Suprapubic skin (tissue), 4 donors: Measurements from ENCODE around the gene RTL1. TPM values are rescaled to one million over a fixed set of nuclear protein-coding genes. Genes with fewer than 3 reads are reported as not detected.

Experiments used
- DNase-seq, 2 donors: peaks; one replicate each; pipeline ENCODE4 v3.0.0-alpha.2; 2019; ENCODE audit warnings: low spot score in 2 of 2
- H3K27ac ChIP-seq: fragments of 200-600 bp; sonication (generic); one replicate; pipeline ENCODE4 v1.5.1; 2019
- H3K27me3 ChIP-seq: fragments of 200-600 bp; sonication (generic); one replicate; pipeline ENCODE4 v1.5.1; 2019
- H3K36me3 ChIP-seq: fragments of 200-600 bp; sonication (generic); one replicate; pipeline ENCODE4 v1.5.1; 2019
- H3K4me1 ChIP-seq: fragments of 200-600 bp; sonication (generic); one replicate; pipeline ENCODE4 v1.5.1; 2019
- H3K4me3 ChIP-seq: fragments of 200-600 bp; sonication (generic); one replicate; pipeline ENCODE4 v1.5.1; 2019; ENCODE audit warnings: mild to moderate bottlenecking
- H3K9me3 ChIP-seq: fragments of 200-600 bp; sonication (generic); one replicate; pipeline ENCODE4 v1.5.1; 2019
- EP300 ChIP-seq: sonication (generic); formaldehyde crosslinking; IDR thresholded peaks from one replicate; pipeline ENCODE4 v1.6.1; 2017; ENCODE audit warnings: antibody characterized with exemption
- POLR2A ChIP-seq, 2 donors: fragments of 450-650 bp; IDR thresholded peaks; one replicate each; pipeline ENCODE4 v1.6.1; 2017; ENCODE audit warnings: antibody characterized with exemption in 2 of 2, mild to moderate bottlenecking in 2 of 2, moderate library complexity in 2 of 2
- POLR2AphosphoS5 ChIP-seq, 3 donors: sonication (generic); formaldehyde crosslinking; IDR thresholded peaks; one replicate each; pipeline ENCODE4 v1.6.1; 2017; ENCODE audit warnings: antibody characterized with exemption in 3 of 3
- WGBS: methylation state at CpG from one replicate; pipeline ENCODE4 v1.1.5; 2018; 5-methylcytosine and 5-hydroxymethylcytosine counted together
- total RNA-seq, 4 donors: library from RNA; depleted of rRNA; stranded (reverse); fragments of >200 nt; gene quantifications; one replicate each; pipeline ENCODE4 v1.1.0, GENCODE V29; 2016
- TF ChIP-seq, protein P1 (sequence below), 2 donors: fragments of 200-600 bp in 1 of 2; fragments of 450-650 bp in 1 of 2; sonication (generic) in 1 of 2; IDR thresholded peaks; one replicate each; pipeline ENCODE4 v1.5.1; 2016 to 2019; ENCODE audit warnings: antibody characterized with exemption in 2 of 2, mild to moderate bottlenecking in 1 of 2, moderate library complexity in 1 of 2

RTL1 gene
- total RNA-seq, 4 donors from 2014 or later, result not detected

DNA sequence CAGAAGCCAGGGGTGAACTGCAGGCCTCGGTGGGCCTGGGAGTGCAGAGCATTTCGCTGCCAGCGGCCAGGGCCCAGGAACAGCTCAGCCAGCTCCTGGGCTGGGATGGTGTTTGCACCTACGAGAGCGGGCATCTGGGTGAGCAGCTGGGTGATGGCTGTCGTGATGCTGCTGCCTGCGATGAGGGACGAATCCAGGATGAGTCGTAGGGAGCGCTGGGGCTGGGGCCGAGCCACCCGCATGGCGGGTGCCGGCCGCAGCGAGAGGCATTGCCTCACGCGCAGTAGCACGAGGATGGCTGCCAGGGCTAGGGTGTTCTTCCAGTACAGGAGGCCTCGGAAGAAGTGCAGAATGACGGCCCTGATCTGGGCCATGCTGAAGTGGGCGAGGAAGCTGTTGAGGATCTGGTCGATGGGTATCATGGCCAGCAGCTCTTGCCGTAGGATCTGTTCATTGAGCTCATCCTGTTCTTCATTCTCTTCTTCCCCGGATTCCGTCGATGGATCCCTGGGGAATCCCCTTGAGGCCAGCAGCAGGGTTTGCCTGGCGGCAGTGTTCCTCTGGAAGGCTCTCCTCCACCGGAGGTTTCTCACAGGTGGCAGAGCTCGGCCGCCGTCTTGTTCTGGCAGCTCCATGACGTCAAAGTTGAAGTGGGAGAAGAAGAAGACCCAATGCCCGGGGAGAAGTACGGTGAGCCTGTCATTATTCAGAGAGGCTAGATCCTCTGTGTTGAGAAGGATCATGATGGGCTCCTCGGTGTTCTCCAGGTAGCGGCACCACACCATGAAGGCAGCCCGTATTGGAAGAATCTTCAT lies 22.1 kb downstream of the RTL1 start:
- no peaks in the 10 kb centered on the region for H3K9me3 ChIP-seq
- H3K4me1 ChIP-seq, result no peaks in the 10 kb centered on the region
- no peaks in the 10 kb centered on the region for H3K36me3 ChIP-seq
- H3K4me3 ChIP-seq, result no peak overlapping the region
- WGBS, result 96% methylated on average over 38 of the region's 38 CpGs
- H3K27ac ChIP-seq, result no peak overlapping the region
- TF ChIP-seq, protein P1, sequence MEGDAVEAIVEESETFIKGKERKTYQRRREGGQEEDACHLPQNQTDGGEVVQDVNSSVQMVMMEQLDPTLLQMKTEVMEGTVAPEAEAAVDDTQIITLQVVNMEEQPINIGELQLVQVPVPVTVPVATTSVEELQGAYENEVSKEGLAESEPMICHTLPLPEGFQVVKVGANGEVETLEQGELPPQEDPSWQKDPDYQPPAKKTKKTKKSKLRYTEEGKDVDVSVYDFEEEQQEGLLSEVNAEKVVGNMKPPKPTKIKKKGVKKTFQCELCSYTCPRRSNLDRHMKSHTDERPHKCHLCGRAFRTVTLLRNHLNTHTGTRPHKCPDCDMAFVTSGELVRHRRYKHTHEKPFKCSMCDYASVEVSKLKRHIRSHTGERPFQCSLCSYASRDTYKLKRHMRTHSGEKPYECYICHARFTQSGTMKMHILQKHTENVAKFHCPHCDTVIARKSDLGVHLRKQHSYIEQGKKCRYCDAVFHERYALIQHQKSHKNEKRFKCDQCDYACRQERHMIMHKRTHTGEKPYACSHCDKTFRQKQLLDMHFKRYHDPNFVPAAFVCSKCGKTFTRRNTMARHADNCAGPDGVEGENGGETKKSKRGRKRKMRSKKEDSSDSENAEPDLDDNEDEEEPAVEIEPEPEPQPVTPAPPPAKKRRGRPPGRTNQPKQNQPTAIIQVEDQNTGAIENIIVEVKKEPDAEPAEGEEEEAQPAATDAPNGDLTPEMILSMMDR (IDR thresholded peaks at IDR 0.05), result no peak
- TF ChIP-seq POLR2AphosphoS5 (IDR thresholded peaks at IDR 0.05) (no peak), POLR2A (IDR thresholded peaks at IDR 0.05) (no peak), EP300 (no peak)
- peaks cover 7% of the 10 kb centered on the region for H3K27me3 ChIP-seq
- no peak for DNase-seq

GRCh38 chr14:100880271-100881101 lies 23.0 kb downstream of the RTL1 start:
- TF ChIP-seq, protein P1 (IDR thresholded peaks at IDR 0.05), result no peak
- TF ChIP-seq POLR2AphosphoS5 (IDR thresholded peaks at IDR 0.05), result no peak
- no peak for TF ChIP-seq EP300
- no peak for TF ChIP-seq POLR2A (IDR thresholded peaks at IDR 0.05)
- H3K4me3 ChIP-seq, result no peak overlapping the region
- no peak for DNase-seq
- no peaks in the 10 kb centered on the region for H3K4me1 ChIP-seq
- 94% methylated on average over 24 of the region's 34 CpGs for WGBS
- H3K27me3 ChIP-seq, result peaks cover 7% of the 10 kb centered on the region
- H3K9me3 ChIP-seq, result no peaks in the 10 kb centered on the region
- H3K27ac ChIP-seq, result no peak overlapping the region
- no peaks in the 10 kb centered on the region for H3K36me3 ChIP-seq

DNA sequence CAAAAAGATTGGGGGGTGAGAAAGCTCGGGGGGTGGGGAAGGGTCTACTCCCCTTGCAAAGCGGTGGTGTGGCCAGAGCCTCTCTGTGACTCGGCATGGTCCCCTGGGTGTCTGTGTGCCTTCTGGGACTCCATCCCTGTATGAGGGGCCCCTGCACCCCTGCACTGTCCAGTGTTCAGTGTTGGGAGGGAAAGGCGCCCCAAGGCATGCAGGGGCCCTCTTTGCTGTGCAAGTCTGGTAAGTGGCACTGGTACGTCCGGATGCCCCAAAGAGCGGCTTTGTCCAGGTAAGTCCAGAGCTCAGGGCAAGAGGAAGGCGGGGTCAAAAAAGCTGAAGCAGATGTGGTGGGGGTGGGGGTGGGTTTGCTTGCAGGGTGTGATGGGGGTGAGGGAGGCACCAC lies 23.7 kb downstream of the RTL1 start:
- no peaks in the 10 kb centered on the region for H3K9me3 ChIP-seq
- TF ChIP-seq POLR2AphosphoS5 (IDR thresholded peaks at IDR 0.05) (no peak), POLR2A (IDR thresholded peaks at IDR 0.05) (no peak), EP300 (no peak)
- TF ChIP-seq, protein P1 (IDR thresholded peaks at IDR 0.05), result no peak
- H3K36me3 ChIP-seq, result no peaks in the 10 kb centered on the region
- no peaks in the 10 kb centered on the region for H3K4me1 ChIP-seq
- no peak overlapping the region for H3K4me3 ChIP-seq
- no peak for DNase-seq
- H3K27ac ChIP-seq, result no peak overlapping the region
- H3K27me3 ChIP-seq, result peaks cover 7% of the 10 kb centered on the region
- 89% methylated on average over 8 of the region's 8 CpGs for WGBS

DNA sequence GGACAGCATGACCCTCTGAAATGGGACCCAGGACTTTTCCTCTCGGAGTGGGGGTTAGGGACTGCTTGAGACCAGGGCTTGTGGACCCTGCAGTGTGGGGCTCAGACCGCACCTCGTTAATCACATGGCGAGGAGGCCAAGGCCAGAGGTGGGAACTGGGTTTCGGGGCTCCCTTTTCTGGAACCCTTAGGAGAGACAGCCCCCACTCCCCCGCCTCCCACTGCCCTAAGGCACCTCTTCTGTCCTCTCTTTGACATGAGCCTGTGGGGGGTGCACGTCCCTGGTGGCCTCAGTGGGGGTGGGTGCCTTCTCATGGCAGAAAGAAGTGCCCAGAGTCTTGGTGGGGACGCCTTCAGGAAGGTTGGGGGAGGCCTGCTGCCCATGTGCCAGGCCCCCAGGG lies 24.3 kb downstream of the RTL1 start:
- no peaks in the 10 kb centered on the region for H3K4me1 ChIP-seq
- no peak overlapping the region for H3K27ac ChIP-seq
- 89% methylated on average over 6 of the region's 8 CpGs for WGBS
- no peaks in the 10 kb centered on the region for H3K9me3 ChIP-seq
- TF ChIP-seq, protein P1 (IDR thresholded peaks at IDR 0.05), result no peak
- no peak for TF ChIP-seq EP300
- no peak overlapping the region for H3K4me3 ChIP-seq
- H3K27me3 ChIP-seq, result peaks cover 7% of the 10 kb centered on the region
- no peaks in the 10 kb centered on the region for H3K36me3 ChIP-seq
- no peak for DNase-seq
